ENCODE results near the gene GRHL1.

Gene GRHL1

DNA sequence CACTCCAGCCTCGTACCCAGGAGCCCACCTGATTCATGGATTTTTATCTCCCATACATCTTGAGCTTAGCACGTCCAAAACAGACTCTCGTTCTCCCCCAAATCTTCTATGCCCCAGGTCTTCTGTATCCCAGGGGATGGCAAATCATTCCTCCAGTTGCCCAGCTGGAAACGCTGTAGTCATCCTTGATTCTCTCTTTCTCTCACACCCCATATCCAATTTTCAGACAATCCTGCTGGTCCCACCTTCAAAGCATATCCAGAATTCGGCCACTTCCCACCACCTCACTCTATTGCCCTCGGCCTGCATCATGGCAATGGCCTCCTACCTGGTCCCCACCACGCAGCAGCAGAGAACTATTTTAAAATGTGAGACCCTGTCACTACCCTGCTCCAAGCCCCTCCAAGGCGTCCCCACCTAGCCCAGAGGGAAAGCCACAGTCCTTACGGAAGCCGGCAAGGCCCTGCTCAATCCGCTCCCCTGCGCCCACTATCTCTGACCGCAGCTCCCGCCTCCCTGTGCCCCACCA is 1.4 kb upstream of the GRHL1 start:
- no peak for DNase-seq

DNA sequence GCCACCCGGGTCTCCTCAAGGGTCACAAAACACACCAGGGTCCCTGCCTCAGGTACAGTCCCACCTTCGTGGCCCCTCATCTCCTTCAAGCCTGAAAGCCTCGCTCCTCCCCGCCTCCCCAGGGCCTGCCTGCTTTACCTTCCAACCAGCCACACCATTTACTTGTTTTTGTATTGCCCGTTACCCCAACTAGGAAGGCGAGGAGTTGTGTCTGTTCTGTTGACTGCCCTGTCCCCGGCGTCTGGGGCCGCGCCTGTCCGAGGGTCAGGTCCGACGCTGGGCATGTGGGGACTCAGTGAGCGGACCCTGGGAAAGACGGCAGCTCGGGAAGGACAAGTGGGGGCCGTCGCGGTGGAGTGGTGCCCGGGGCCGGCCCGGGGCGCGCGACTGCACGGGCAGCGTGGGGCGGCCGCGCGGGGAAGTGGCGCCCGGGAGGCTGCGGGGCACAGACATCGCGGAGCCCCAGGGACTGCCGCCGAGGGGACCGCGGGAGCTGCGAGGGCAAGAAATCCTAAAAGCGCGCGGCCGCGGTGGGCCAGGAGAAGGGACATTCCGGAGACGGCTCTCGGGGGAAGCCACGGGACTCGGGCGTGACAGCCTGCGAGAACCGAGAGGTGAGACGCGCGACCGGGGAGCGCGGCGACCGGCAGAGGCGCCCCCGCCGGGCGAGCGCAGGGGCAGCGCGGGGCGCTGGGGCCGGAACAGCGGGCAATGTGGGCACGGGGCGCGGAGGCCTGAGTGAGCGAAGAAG is 797 bp upstream of the GRHL1 start:
- no peak for DNase-seq

DNA sequence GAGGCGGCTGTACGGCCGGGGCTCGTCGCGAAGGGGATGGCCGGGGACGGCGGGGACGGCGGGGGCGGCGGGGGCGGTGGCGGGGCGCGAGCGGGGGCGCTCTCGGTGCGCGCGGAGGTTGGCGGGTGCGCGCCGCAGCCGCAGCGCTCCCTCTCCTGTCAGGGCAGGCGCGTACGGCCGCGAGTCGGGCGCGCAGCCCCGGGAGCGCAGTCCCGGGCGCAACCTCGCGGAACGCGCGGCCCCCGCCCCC is 296 bp upstream of the GRHL1 start:
- DNase-seq: no peak

DNA sequence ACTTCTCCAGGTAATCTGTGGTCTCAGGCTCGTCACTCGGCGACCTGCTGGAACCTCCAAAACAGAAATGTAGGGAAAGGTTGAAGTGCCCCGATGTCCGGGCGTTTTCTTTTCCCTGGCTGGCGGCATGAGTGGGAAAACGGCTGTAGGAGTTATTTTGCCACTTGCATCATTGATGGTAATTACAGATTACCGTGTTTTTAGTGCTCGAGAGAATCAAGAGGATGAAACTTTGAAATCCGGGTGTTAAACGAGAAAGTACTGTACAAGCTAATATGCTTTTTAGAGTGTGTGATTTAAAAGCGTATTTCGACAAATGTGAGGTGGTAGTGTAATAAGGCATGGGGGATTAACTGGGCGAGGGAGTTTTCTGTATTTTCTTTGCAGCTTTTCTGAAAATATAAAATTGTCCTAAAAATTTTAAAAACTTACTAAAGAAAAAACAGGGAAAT is 819 bp downstream of the GRHL1 start:
- no peak for DNase-seq

DNA sequence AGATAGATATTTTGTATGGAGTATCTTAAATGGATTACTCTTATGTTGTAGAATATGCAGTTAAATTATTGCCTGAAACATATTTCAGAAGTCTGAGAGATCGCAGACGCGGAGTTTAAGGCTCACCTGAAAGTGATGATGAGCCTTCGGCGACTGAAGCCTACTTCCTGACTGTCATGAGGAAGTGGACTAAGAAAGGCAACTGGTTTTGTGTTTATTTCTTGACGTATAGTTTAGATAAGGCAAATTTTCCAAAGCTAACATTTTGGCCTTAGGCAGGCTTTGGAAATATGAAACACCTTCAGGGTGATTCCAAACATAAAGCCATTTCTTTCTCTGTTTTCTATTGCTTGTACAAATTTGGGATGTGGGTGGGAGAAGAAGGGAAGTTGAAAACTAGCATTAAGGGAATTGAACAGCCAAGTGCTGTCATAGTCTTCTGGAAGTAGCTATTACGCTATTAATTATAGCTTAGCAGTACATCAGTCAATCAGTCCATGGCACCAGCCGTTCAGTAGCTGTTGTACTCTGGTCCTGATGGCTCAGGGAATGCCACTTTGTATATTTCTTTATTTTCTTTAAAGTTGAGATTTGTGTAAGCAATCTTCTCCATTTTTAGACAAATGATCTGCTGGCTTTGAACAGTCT is 1.5 kb downstream of the GRHL1 start:
- DNase-seq: no peak

DNA sequence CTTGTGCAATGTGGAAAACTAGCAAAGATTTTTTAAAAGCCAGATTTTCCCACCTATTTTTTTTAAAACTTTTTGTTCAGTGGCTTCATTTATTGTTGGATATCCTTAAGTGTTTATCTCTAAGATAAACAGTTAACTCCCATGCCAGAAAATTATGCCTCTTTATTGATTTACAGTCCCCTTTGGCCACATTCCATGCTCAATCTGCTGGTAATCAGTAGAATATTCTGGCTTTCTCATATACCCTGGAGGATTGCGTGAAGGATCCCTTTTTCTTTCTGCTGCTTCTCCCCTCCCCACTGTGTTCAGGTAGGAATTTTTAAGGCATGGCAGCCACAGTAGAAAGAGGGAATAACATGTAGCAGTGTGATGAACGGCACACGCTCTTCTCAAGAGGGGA is 2.6 kb downstream of the GRHL1 start:
- no peak for DNase-seq

DNA sequence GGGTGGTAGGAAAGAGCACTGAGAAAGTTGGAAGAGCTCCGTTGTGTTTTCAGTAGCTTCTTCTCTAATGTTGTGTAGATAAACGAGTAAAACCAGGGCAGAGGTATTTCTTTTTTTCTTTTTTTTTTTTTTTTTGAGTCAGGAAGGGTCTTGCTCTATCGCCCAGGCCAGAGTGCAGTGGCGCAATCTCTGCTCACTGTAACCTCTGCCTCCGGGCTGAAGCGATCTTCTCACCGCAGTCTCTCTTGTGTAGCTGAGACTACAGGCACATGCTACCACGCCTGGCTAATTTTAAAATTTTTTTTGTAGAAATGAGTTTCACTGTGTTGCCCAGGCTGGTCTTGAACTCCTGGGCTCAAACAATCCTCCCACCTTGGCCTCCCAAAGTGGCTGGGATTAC is 6.6 kb downstream of the GRHL1 start:
- DNase-seq: no peak

DNA sequence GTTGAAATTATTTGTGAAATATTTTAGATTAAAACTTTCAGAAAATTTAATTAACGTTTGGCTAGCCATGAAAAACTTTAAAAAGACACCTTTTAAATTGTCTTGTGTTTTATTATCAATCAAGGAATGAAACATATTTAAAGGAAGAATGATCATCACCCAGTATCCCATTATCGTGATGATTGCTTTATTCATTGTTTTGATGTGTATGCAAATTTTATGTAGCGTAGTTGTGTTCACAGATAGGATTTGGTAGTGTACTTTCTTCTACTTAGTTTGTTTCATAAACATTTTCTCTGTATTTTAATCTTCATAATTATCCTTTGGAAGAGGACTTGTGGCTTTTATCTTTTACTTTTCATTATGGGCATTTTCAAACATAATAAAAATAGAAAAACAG is 7.8 kb downstream of the GRHL1 start:
- DNase-seq: no peak

DNA sequence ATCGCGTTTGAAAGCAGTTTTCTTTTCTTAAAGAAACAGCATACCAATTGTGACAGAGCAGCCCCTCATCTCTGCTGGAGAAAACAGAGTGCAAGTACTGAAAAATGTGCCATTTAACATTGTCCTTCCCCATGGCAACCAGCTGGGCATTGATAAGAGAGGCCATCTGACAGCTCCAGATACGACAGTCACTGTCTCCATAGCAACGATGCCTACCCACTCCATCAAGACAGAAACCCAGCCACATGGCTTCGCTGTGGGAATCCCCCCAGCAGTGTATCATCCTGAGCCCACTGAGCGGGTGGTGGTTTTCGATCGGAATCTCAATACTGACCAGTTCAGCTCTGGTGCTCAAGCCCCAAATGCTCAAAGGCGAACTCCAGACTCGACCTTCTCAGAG is 9.5 kb downstream of the GRHL1 start:
- no peak for DNase-seq

DNA sequence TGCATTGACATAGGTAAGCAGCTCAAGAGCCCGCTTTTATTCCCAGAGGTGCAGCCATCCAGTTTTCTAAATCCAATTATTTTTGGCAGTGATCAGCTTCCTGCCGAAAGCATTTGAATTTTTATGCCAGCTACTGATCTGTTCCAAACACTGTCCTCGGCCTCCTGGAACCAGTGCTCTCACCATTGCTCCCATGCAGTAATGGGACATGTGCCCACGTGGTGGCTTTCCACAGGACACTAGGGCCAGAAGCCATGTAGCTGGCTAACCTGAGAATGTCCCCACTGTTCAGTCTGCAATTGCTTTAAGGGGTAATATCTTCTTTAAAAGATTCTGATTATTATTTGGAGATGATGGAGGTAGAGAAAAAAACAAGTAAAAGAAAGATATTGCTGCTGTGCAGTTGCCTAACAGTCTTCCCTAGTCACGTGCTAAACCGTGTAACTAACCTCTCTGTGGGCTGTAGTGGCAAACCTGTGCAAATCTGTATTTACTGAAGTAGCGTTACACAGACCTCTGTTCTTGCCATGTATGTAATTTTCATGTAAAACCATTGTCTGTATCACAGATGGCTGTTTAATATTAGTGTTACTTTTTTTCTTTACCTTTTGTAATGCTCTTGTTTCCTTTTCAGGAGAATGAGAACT is 13.0 kb downstream of the GRHL1 start:
- DNase-seq: no peak

DNA sequence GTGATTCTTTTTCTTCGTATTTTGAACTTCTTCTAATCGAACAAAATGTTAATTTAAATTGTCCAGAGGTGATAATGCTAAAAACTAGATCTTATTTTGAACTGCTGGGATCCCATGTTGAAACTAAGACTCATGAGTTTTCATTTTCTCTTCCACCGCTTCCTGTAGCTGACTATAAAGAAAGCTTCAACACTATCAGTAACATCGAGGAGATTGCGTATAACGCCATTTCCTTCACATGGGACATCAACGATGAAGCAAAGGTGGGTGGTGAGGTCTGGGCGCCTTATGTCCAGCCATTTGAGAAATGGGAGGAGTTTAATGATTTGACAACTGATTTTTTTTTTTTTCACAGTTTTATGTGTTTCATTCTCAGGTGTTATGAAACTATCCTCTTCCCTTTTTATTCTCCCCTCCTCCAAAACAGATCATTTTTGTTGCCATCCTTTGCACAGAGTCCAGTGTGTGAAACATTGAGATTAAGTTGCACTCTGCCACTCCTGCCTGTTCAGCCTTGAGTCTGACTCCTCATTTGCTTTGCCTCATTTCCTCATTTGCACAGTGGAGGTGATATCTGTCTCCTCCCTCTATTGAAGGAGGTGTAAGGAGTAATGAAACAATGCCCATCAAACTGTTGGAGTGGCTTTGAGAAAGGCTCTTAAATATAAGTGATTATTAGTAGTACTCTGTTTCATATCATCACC is 13.8 kb downstream of the GRHL1 start:
- no peak for DNase-seq

DNA sequence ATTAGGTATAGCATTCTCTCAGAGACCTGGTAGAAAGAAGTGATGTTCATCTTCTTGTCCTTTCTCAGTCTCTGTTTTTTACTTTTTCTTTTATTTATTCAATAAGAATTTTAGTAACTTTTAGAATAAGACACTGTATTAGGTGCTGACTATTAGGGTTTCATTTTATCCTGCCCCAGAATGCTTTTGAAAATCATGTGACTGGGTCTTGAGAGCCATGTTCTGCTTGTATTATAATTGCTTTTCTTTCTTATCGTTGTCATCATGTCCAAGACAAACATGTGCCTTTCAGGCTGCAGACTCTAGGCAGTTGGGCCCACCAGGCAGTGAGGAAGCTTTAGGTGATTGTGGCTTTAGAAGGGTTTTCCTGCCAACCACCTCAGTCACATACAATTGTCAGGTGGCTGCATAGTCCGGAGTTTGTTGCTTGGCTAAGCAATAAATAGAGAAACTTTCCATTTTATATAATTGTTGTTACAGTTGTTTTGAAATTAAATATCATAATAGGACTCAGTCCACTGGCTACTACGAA is 15.1 kb downstream of the GRHL1 start:
- DNase-seq: no peak

DNA sequence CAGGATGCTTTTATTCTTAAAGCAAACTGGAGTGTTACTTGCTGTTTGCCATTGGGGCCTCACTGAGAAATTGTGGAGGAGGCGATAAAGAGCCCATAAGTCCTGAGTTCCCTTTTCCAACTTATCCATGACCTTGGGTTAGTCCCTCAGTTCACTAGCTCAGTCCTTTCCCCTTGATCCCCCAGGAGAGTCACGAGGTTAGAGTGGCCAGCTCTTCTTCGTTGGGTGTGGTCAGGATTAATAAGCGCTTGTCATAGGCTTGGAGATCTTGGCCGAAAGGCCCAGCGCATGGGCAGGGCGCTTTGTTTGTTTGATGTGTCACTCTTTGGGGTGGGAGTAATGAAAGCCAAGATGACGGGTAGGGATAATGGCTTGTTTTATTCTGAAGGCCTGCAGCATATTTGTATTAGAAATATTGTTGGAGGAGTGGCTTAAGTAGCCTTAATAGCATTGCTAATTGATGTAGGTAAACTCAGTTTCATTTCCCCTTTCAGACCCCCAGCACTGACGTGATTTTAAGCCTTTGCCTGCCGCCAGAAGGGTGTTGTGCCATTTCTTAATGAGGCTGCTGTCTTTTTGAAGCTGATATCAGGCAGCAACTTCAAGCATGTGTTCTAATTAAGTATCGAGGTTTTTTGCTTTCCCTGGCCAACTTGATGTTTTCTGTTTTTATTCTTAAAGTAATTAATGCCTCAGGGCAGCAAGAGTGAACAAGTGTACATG is 15.7 kb downstream of the GRHL1 start:
- no peak for DNase-seq

DNA sequence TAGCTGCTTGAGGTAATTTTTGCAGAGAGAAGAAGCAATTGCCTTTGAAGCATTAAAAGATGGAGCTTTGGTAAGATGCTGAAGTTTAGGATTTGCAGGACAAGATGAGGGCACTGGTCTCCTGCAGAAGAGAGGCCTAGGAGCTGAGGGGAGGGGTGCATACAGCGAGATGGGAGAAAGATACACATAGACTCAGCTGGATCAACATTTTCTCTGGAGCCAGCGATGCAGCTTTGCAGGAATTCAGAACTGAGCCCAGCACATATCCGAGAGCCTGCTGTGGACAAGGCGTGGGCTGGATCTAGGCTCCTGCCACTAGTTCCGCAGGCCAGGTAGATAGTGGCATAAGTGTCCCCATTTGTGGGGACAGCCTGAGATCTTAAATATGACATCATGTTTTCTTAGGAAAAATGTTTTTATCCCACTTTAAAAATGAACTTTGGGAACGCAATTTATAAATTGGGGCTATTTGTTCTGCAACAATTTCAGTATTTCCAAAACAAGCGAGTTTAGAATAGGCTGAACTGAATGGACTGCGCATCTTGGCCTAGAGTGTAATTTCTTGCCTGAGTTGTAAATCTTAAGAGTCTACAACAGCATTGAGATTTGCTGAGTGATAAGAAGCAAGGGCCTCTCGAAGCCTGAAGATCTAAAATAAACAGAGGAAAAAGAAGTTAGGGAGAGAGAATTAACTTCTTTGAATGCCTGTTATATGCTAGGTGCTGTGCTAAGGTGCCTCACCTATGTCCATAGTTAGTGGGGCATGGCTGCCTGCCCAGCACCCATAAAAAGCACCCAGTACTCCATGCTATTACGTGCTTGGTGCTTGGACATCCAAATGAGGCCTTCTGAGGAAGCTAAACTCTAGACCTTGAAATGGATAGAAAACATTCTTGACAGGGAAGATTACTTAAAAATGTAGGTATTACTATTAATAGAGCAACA is 17.3 kb downstream of the GRHL1 start:
- no peak for DNase-seq

DNA sequence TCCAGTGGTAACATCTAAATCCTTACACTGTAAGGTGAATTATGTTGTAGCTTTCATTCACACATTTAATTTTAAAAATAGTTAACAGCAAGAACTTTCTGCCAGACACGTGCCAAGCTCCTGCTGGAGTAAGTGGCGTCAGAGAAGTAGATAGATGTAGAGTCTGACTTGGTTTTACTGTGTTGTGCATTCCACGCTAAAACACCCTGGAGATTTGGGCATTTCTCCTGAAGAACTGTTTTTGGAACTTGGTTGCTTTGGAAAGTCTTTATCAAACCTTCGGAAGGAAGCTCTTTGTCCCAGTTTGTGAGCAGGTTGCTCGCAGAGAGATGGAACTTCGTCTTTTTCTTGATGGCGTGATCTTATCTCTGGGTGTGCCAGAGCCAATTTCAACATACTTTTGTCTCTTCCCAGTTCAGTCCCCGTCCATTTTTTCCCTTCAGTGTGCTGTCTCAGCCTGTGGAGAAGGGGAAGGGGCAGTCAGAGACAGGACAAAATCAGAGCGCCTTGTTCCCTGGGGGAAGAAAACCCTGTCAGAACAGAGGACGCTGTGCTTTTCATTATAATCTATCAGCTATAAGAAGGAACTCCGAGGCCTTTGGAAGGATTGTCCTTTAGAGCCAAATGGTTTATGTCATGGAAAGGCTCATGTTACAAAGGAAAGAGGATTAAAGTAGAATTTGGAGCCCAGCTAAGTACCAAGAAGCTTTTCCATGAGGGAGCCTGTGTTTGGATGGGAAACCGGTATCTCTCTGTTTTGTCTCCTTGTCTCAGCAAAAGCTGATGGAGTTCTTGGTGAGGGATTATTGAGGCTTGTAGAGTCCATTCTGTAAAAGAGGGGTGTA is 18.9 kb downstream of the GRHL1 start:
- no peak for DNase-seq

DNA sequence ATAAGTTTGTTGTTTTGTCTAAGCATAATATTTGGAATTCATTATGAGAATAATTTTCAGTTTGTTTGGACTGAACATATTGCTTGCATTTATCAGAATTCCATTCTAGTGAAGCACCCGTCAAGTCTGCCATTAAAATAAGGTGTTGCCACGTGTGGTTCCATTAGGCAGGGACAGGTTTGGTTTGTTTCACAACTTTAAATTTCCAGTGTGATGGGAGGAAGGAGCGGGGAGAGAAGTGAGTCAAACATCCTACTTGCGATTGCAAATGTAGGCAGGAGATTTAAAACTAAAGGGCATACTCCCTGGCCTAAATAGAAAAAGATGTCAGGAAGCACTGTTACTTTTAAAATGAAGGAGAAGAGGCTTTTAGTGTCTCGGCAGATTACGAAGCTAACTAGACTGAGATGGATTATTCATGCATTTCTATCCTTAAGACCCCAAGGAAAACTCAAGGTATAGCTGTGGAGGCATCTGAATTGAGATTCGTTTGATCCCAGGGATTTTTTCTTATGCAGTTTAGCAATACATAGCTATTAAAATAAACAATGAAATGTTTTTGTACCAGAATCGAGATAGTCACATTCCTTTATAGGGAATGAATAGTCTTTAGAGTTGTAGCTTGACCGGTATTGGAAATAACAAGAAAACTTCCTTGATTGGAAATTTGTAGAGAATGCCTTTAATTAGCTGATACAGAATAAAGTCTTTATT is 19.8 kb downstream of the GRHL1 start:
- no peak for DNase-seq

DNA sequence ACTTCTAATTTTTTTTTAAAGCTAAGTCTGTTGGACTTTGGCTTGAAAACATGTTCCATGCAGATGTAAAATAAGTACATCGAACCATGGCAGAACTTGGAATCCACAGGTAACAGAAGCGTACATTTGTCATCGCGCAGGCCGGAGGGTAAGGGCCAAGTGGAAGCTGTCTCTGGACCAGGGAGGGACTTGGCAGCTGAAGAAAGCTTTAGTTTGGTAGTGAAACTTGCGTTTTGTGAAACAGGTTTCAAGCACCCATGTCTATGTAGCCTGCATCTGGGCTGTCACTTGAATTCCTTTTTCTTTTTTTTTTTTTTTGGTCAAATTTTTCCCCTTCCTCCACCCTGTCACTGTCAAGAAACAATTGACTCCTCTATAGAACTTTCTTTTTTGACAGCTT is 20.4 kb downstream of the GRHL1 start:
- no peak for DNase-seq

DNA sequence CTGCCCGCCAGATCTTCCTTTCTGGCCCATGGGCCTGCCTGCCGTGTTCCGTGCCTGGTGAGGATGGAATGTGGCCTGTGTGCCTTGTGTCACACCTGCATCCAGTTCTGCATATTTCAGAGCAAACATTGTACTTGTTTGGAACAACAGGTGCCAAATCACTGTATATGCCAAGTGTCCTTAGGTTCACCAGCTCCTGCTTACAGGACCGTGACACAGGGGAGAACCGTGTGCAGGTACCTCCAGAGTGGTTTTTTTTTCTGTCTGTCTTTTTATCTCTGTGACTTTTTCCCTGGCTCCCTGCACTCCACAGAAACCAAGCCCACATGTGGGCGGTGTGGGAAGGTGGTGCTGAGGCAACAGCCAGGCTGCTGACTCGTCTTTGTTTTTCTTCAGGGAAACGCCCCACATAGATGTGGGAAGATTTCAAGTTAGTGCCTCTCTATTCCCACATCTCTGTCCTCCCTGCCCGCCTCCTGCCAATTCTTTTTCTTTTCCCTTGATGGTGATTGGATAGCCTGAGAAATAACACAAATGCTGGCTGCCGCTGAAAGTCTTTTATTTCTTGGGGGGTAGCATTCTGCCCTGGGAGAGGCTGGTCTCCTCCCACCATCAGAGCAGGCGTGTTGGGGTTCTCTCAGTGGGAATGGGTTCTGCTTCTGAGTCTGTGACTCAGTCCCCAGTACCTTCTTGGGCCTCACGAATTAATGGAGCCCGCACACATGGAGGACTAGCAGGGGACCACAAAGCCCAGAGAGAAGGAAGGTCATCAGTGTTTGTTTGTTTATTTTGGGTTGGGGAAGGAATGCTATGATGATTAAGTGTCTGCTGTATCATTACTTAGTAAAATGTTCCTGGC is 21.4 kb downstream of the GRHL1 start:
- DNase-seq: peak; percentile 60

DNA sequence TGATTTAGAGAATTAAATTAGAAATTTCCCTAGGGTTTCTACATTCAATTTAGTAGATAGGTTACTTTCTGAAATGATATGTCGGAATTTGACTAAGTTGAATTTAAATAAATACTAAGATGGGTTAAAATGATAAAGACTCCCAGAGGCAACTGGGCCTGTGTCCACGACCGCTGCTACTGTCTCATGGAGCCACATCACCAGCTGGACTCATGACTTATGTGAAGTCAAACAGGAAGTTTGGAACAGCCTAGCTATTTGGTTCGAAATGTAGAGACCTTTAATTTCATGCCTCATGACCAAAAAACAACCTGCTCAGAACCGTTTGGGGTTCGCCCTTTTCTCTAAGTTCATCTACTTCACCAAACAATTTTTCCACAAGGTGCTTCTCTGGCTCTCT is 22.2 kb downstream of the GRHL1 start:
- no peak for DNase-seq

All from kidney glomerular epithelial cell (primary cell).